PC-3 (cell line): ENCODE data around the gene WDR81. TPM values are rescaled to one million over a fixed set of nuclear protein-coding genes. Genes with fewer than 3 reads are reported as not detected.

Experiments
- ATAC-seq: fragments of 200-7000 bp; cut with Tn5 transposase; 2 replicates; pipeline ENCODE4 v1.9.1; 2020; ENCODE audit warnings: mild to moderate bottlenecking, moderate library complexity
- BruUV-seq: library from RNA; stranded (reverse); fragments of 400-500 nt; replicated peaks from 2 replicates; lab custom pipeline; 2021; lab: Mats Ljungman, UMichigan
- CTCF ChIA-PET: fragments of 300-600 bp; sonication (Branson Sonifier 250); formaldehyde crosslinking; loops from one replicate; lab custom pipeline; 2022; ENCODE audit warnings: antibody characterized with exemption; lab: Charles Lee
- POLR2A ChIA-PET: fragments of 300-600 bp; sonication (Branson Sonifier 250); formaldehyde crosslinking; loops from one replicate; lab custom pipeline; 2022; ENCODE audit warnings: antibody characterized with exemption; ENCODE audit not compliant: unreplicated experiment; lab: Charles Lee
- DNase-seq: peaks from one replicate; pipeline ENCODE4 v3.0.0-alpha.2; 2015
- H2AFZ ChIP-seq: fragments of 300-600 bp; sonication (generic); 2 replicates; pipeline ENCODE4 v1.6.0; 2016; ENCODE audit warnings: antibody characterized with exemption, low read length
- H3F3A ChIP-seq: fragments of 300-600 bp; sonication (generic); one replicate; pipeline ENCODE4 v1.6.0; 2017; ENCODE audit warnings: antibody characterized with exemption, low read length, control low read depth, mild to moderate bottlenecking; ENCODE audit not compliant: unreplicated experiment
- H3K27ac ChIP-seq: fragments of 300-600 bp; sonication (generic); 2 replicates; pipeline ENCODE4 v1.5.1; 2016; ENCODE audit warnings: mild to moderate bottlenecking, low read length
- H3K27me3 ChIP-seq: fragments of 300-600 bp; sonication (generic); 2 replicates; pipeline ENCODE4 v1.6.1; 2016; ENCODE audit warnings: low read length, mixed read lengths
- H3K36me3 ChIP-seq: fragments of 300-600 bp; sonication (generic); 2 replicates; pipeline ENCODE4 v1.6.1; 2016; ENCODE audit warnings: low read depth, mixed run types, low read length, mixed read lengths
- H3K4me1 ChIP-seq: fragments of 300-600 bp; sonication (generic); 2 replicates; pipeline ENCODE4 v1.5.1; 2016; ENCODE audit warnings: low read length; ENCODE audit not compliant: insufficient read depth
- H3K4me2 ChIP-seq: fragments of 300-600 bp; sonication (generic); 2 replicates; pipeline ENCODE4 v1.6.0; 2016; ENCODE audit warnings: low read length
- H3K4me3 ChIP-seq: fragments of 300-600 bp; sonication (generic); 2 replicates; pipeline ENCODE4 v1.5.1; 2016; ENCODE audit warnings: mild to moderate bottlenecking, low read length, mixed read lengths
- H3K79me2 ChIP-seq: fragments of 300-600 bp; sonication (generic); 2 replicates; pipeline ENCODE4 v1.6.1; 2017; ENCODE audit warnings: low read length, mixed read lengths
- H3K9ac ChIP-seq: fragments of 300-600 bp; sonication (generic); 2 replicates; pipeline ENCODE4 v1.6.0; 2016; ENCODE audit warnings: mild to moderate bottlenecking, low read length
- H3K9me2 ChIP-seq: fragments of 300-600 bp; sonication (generic); replicated peaks from 2 replicates; pipeline ENCODE4 v1.6.1; 2016; ENCODE audit warnings: mixed run types, low read length, mixed read lengths
- H3K9me3 ChIP-seq: fragments of 300-600 bp; sonication (generic); 2 replicates; pipeline ENCODE4 v1.6.1; 2016; ENCODE audit warnings: low read length, mixed read lengths
- H4K20me1 ChIP-seq: fragments of 300-600 bp; sonication (generic); 2 replicates; pipeline ENCODE4 v1.6.1; 2016; ENCODE audit warnings: low read length, mixed read lengths
- EZH2 ChIP-seq: fragments of 300-600 bp; sonication (generic); IDR thresholded peaks from one replicate; pipeline ENCODE4 v1.6.1; 2017; ENCODE audit warnings: antibody characterized with exemption, mild to moderate bottlenecking, low read length; ENCODE audit not compliant: unreplicated experiment
- EZH2phosphoT487 ChIP-seq: fragments of 300-600 bp; sonication (generic); IDR thresholded peaks from 2 replicates; pipeline ENCODE4 v1.6.1; 2018; ENCODE audit warnings: mild to moderate bottlenecking, antibody characterized with exemption, low read length, borderline replicate concordance
- intact Hi-C: fragments of 100-400 bp; cut with micrococcal nuclease; formaldehyde crosslinking; loops from 2 replicates; pipeline ENCODE4 v1.9.0; 2023
- total RNA-seq: library from RNA; depleted of rRNA; stranded (reverse); fragments of >200 nt; gene quantifications from 2 replicates; pipeline ENCODE4 v1.2.3, GENCODE V29; 2014
- TF ChIP-seq, protein P1 (sequence below): fragments of 300-600 bp; sonication (generic); conservative IDR thresholded peaks from 2 replicates; pipeline ENCODE4 v1.5.1; 2017; ENCODE audit warnings: antibody characterized with exemption, low read depth, mild to moderate bottlenecking, low read length

Gene WDR81
- total RNA-seq, 1 experiment from 2014 or later = 14.6 TPM

- ATAC-seq = no peak
- TF ChIP-seq, protein P1, sequence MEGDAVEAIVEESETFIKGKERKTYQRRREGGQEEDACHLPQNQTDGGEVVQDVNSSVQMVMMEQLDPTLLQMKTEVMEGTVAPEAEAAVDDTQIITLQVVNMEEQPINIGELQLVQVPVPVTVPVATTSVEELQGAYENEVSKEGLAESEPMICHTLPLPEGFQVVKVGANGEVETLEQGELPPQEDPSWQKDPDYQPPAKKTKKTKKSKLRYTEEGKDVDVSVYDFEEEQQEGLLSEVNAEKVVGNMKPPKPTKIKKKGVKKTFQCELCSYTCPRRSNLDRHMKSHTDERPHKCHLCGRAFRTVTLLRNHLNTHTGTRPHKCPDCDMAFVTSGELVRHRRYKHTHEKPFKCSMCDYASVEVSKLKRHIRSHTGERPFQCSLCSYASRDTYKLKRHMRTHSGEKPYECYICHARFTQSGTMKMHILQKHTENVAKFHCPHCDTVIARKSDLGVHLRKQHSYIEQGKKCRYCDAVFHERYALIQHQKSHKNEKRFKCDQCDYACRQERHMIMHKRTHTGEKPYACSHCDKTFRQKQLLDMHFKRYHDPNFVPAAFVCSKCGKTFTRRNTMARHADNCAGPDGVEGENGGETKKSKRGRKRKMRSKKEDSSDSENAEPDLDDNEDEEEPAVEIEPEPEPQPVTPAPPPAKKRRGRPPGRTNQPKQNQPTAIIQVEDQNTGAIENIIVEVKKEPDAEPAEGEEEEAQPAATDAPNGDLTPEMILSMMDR = no peak
- no peak for TF ChIP-seq EZH2phosphoT487
- no peak for TF ChIP-seq EZH2
- Histone ChIP-seq H3K79me2 (no peaks in the 10 kb centered on the region), H2AFZ (no peak overlapping the region), H3K9me2 (no peaks in the 10 kb centered on the region), H3K27ac (no peak overlapping the region), H3K27me3 (no peaks in the 10 kb centered on the region), H4K20me1 (no peaks in the 10 kb centered on the region), H3K9ac (no peak overlapping the region), H3K4me1 (no peaks in the 10 kb centered on the region), H3K4me2 (no peak overlapping the region), H3K4me3 (no peak overlapping the region), H3K9me3 (no peaks in the 10 kb centered on the region), H3F3A (no peaks in the 10 kb centered on the region), H3K36me3 (no peaks in the 10 kb centered on the region)
- ChIA-PET CTCF (no interaction called here), POLR2A (no interaction called here)
- intact Hi-C loops = no loop called here
- no peak for DNase-seq
- no TSS peak for BruUV-seq
These were observed 8.4 kb downstream of the WDR81 start for GRCh38 chr17:1732833-1733321.

- intact Hi-C loops = no loop called here
- no peak overlapping the region for H3K27ac ChIP-seq
- H3K9me2 ChIP-seq = no peaks in the 10 kb centered on the region
- no peaks in the 10 kb centered on the region for H3K36me3 ChIP-seq
- no peak for ATAC-seq
- DNase-seq = no peak
- H3K4me2 ChIP-seq = no peak overlapping the region
- BruUV-seq = no TSS peak
- no peak overlapping the region for H3K9ac ChIP-seq
- H3K9me3 ChIP-seq = no peaks in the 10 kb centered on the region
- POLR2A ChIA-PET = no interaction called here
- H3F3A ChIP-seq = no peaks in the 10 kb centered on the region
- CTCF ChIA-PET = no interaction called here
- no peaks in the 10 kb centered on the region for H3K79me2 ChIP-seq
- H4K20me1 ChIP-seq = no peaks in the 10 kb centered on the region
- no peaks in the 10 kb centered on the region for H3K4me1 ChIP-seq
- TF ChIP-seq, protein P1 = no peak
- TF ChIP-seq EZH2 = no peak
- no peak for TF ChIP-seq EZH2phosphoT487
- H3K27me3 ChIP-seq = no peaks in the 10 kb centered on the region
- H3K4me3 ChIP-seq = no peak overlapping the region
- H2AFZ ChIP-seq = no peak overlapping the region
These were observed 9.3 kb downstream of the WDR81 start for GRCh38 chr17:1733759-1734158.

DNA sequence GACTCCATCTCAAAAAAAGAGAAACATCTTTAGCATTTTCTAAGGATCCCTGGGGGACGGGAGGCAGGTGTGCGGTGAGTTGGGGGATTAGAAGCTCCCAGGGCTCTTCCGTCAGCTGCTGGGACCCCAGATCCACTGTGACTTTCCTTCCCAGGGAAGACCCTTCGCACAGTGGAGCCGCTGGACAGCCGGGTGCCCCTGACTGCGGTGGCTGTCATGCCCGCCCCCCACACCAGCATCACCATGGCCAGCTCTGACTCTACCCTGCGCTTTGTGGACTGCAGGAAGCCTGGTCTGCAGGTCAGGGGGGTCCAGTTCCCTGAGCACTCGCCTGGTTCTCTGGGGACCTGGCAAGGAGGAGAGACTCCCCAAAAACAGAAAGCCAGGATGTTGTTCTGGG, 10.9 kb downstream of the WDR81 start:
- no peaks in the 10 kb centered on the region for H3K79me2 ChIP-seq
- H3K9me3 ChIP-seq = no peaks in the 10 kb centered on the region
- TF ChIP-seq, protein P1 = no peak
- TF ChIP-seq EZH2 = no peak
- no peak for TF ChIP-seq EZH2phosphoT487
- CTCF ChIA-PET = no interaction called here
- no peak overlapping the region for H3K27ac ChIP-seq
- no peaks in the 10 kb centered on the region for H3K36me3 ChIP-seq
- POLR2A ChIA-PET = no interaction called here
- no peaks in the 10 kb centered on the region for H3K9me2 ChIP-seq
- H2AFZ ChIP-seq = no peak overlapping the region
- no peaks in the 10 kb centered on the region for H3K27me3 ChIP-seq
- intact Hi-C loops = no loop called here
- no peak overlapping the region for H3K4me3 ChIP-seq
- no peaks in the 10 kb centered on the region for H3F3A ChIP-seq
- no peak for DNase-seq
- no peak for ATAC-seq
- H3K4me1 ChIP-seq = no peaks in the 10 kb centered on the region
- no peaks in the 10 kb centered on the region for H4K20me1 ChIP-seq
- H3K9ac ChIP-seq = no peak overlapping the region
- H3K4me2 ChIP-seq = no peak overlapping the region
- no TSS peak for BruUV-seq
